Keratinocyte (primary cell): ENCODE data around the gene SLC7A14. TPM values are rescaled to one million over a fixed set of nuclear protein-coding genes. Genes with fewer than 3 reads are reported as not detected.

ENCODE experiments used
- DNase-seq: peaks from one replicate; pipeline ENCODE4 v3.0.0-alpha.2; 2011; ENCODE audit warnings: low read depth, missing footprints, low spot score
- FAIRE-seq: peaks from 2 replicates; lab custom pipeline; 2011; peaks lifted over from hg19 to GRCh38; lab: Jason Lieb, UNC
- H2AFZ ChIP-seq: 2 replicates; pipeline ENCODE4 v1.6.0; 2012; ENCODE audit warnings: low read length, control low read depth, inconsistent platforms; ENCODE audit not compliant: control insufficient read depth
- H3K27ac ChIP-seq: 2 replicates; pipeline ENCODE4 v1.5.1; 2011; ENCODE audit warnings: low read length; ENCODE audit not compliant: control insufficient read depth, insufficient read depth
- H3K27me3 ChIP-seq: 3 replicates; pipeline ENCODE4 v1.6.0; 2011; ENCODE audit warnings: low read length; ENCODE audit not compliant: control insufficient read depth, insufficient read depth; ENCODE audit errors: extremely low read depth
- H3K36me3 ChIP-seq, 2 experiments: 2 replicates in 1 of 2; 3 replicates in 1 of 2; pipeline ENCODE4 v1.5.1; 2011; ENCODE audit warnings: low read length in 2 of 2, mild to moderate bottlenecking in 1 of 2; ENCODE audit not compliant: control insufficient read depth in 2 of 2, insufficient read depth in 2 of 2; ENCODE audit errors: extremely low read depth in 1 of 2
- H3K4me1 ChIP-seq: 3 replicates; pipeline ENCODE4 v1.5.1; 2011; ENCODE audit warnings: low read length; ENCODE audit not compliant: control insufficient read depth, insufficient read depth; ENCODE audit errors: extremely low read depth
- H3K4me2 ChIP-seq: 3 replicates; pipeline ENCODE4 v1.6.0; 2011; ENCODE audit warnings: low read depth, low read length; ENCODE audit not compliant: control insufficient read depth, insufficient read depth; ENCODE audit errors: extremely low read depth
- H3K4me3 ChIP-seq, 3 experiments: fragments of 200-600 bp in 1 of 3; sonication (generic) in 1 of 3; 2 replicates in 2 of 3; 3 replicates in 1 of 3; pipeline ENCODE4 v1.5.1; 2011 to 2016; ENCODE audit warnings: low read length in 3 of 3, mild to moderate bottlenecking in 3 of 3, control low read depth in 2 of 3, inconsistent platforms in 1 of 3, low read depth in 1 of 3, mixed read lengths in 1 of 3, mixed run types in 1 of 3, moderate library complexity in 1 of 3; ENCODE audit not compliant: control insufficient read depth in 2 of 3, insufficient read depth in 2 of 3; ENCODE audit errors: extremely low read depth in 1 of 3
- H3K79me2 ChIP-seq: 2 replicates; pipeline ENCODE4 v1.6.0; 2012; ENCODE audit warnings: low read length; ENCODE audit not compliant: control insufficient read depth, insufficient read depth
- H3K9ac ChIP-seq: 3 replicates; pipeline ENCODE4 v1.6.0; 2011; ENCODE audit warnings: low read length; ENCODE audit not compliant: control insufficient read depth, insufficient read depth; ENCODE audit errors: extremely low read depth
- H3K9me1 ChIP-seq: 3 replicates; pipeline ENCODE4 v1.6.0; 2011; ENCODE audit warnings: low read length; ENCODE audit not compliant: control insufficient read depth, insufficient read depth; ENCODE audit errors: extremely low read depth
- H3K9me3 ChIP-seq: 2 replicates; pipeline ENCODE4 v1.5.1; 2012; ENCODE audit warnings: low read depth, low read length; ENCODE audit not compliant: control insufficient read depth
- H4K20me1 ChIP-seq: 3 replicates; pipeline ENCODE4 v1.6.0; 2011; ENCODE audit warnings: low read length; ENCODE audit not compliant: control insufficient read depth, insufficient read depth; ENCODE audit errors: extremely low read depth
- EZH2 ChIP-seq: IDR thresholded peaks from one replicate; pipeline ENCODE4 v1.6.1; 2012; ENCODE audit warnings: inconsistent platforms, mild to moderate bottlenecking, low read length, moderate library complexity
- dilution Hi-C: fragments of 300-500 bp; cut with MboI; formaldehyde crosslinking; loops from one replicate; pipeline ENCODE4 v1.7.0; 2020; ENCODE audit warnings: low sequenced_read_pairs; ENCODE audit not compliant: extremely low pct_ligation_motif_present
- polyA plus RNA-seq, 5 experiments: library from polyadenylated mRNA; depleted of rRNA in 3 of 5; stranded (reverse) in 3 of 5; stranded (forward) in 1 of 5; unstranded in 1 of 5; fragments of >200 nt; gene quantifications; 1 replicate in 1 of 5; 2 replicates in 3 of 5; 3 replicates in 1 of 5; pipeline versions ENCODE4 v1.2.1 to v1.2.3, GENCODE V29; 2011 to 2012; ENCODE audit warnings: missing spikeins in 2 of 5, low read depth in 1 of 5, low replicate concordance in 1 of 5
- TF ChIP-seq, protein P1 (sequence below), 3 experiments: IDR thresholded peaks in 1 of 3; conservative IDR thresholded peaks in 1 of 3; optimal IDR thresholded peaks in 1 of 3; 2 replicates in 2 of 3; 3 replicates in 1 of 3; pipeline versions ENCODE3 to v1.5.1; 2011; ENCODE audit warnings: low read length in 3 of 3, mild to moderate bottlenecking in 3 of 3, moderate library complexity in 2 of 3, control low read depth in 1 of 3, inconsistent platforms in 1 of 3; ENCODE audit not compliant: insufficient read depth in 2 of 3; ENCODE audit errors: extremely low read depth in 1 of 3

SLC7A14 gene
- polyA plus RNA-seq, 1 donor (not counting 4 experiments of a cell fraction or from before 2014, with no cell fraction given): not detected

DNA sequence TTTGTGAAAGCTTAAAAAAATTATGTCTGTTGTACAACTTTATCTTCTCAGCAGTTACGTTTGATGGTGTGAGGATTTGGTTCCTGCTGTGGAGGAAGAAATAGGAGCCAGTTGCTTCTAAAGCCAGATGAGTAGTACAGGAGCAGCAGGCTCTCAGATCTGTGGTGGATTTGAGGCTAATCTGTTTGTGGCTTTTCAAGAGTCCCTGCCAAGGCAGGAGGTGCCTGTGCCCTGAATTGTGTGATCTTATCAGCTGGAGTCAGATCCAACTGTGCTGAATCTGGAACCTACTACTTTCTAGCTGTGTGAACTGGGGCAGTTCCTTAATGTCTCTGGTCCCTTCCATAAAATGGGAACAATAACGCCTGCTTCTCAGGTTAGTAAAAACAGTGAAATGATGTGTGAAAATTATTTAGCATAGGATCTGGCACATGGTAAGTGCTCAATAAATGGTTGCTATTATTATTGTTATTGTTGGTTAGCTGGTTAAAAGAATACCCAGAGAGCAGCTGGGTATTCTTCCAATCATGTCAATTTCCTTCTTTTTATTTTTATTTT lies 159.6 kb downstream of the SLC7A14 start:
- Histone ChIP-seq H3K9me1 (no peaks in the 10 kb centered on the region), H3K79me2 (no peaks in the 10 kb centered on the region), H3K27ac (no peak overlapping the region), H3K9me3 (no peaks in the 10 kb centered on the region), H3K9ac (no peak overlapping the region), H3K4me1 (no peaks in the 10 kb centered on the region), H3K4me3 (no peak overlapping the region), H3K36me3 (no peaks in the 10 kb centered on the region), H4K20me1 (no peaks in the 10 kb centered on the region), H2AFZ (no peak overlapping the region), H3K4me2 (no peak overlapping the region), H3K27me3 (no peaks in the 10 kb centered on the region)
- FAIRE-seq: no peak
- no peak for DNase-seq
- dilution Hi-C loops: loop anchor here (10.0 kb wide), 1 partner anchor 428 kb away; no protein-coding TSS in a partner anchor
- TF ChIP-seq, protein P1, sequence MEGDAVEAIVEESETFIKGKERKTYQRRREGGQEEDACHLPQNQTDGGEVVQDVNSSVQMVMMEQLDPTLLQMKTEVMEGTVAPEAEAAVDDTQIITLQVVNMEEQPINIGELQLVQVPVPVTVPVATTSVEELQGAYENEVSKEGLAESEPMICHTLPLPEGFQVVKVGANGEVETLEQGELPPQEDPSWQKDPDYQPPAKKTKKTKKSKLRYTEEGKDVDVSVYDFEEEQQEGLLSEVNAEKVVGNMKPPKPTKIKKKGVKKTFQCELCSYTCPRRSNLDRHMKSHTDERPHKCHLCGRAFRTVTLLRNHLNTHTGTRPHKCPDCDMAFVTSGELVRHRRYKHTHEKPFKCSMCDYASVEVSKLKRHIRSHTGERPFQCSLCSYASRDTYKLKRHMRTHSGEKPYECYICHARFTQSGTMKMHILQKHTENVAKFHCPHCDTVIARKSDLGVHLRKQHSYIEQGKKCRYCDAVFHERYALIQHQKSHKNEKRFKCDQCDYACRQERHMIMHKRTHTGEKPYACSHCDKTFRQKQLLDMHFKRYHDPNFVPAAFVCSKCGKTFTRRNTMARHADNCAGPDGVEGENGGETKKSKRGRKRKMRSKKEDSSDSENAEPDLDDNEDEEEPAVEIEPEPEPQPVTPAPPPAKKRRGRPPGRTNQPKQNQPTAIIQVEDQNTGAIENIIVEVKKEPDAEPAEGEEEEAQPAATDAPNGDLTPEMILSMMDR (optimal IDR thresholded peaks at IDR 0.05 in 1 of 3, IDR thresholded peaks at IDR 0.05 in 1 of 3, conservative IDR thresholded peaks at IDR 0.05 in 1 of 3; ENCODE audit: extremely low read depth in 1 of 3, insufficient read depth in 2 of 3, low read length in 3 of 3): no peak
- TF ChIP-seq EZH2: no peak

DNA sequence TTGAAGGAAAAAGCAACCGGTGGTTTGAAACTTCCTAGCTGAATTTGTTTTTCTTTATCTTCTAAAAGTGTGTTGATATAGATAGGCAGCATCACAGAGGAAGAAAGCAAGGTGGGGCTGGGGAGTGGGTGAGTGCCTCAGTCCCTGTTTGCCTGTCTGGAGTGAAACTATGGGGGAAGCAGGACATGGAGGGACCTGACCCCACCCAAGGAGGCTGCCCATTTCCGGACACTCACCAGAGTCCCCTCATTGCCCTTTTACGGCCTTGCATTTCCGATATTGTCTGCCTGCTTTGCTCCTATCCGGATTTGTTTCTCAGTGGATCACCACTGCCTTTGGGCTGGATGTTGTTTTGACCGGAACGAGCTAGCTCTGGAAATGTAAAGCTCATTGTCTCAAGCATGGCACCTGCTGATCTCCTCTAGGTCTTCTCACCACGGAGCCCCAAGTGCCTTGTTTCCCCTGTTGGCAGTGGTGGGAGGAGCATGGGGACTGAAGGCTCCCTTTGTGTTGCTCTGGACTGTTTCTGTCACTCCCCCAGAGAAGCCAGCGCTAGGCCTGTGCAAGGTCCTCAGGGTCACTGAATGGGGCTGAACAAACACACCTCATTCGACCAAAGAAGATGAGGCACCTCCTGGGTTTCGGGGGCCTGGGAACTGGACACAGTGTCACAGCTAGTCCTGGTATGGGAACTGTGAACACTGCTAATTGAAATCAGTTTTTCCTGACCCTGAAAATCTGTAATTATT lies 160.2 kb downstream of the SLC7A14 start:
- H3K9ac ChIP-seq: no peak overlapping the region
- no peaks in the 10 kb centered on the region for H3K36me3 ChIP-seq
- no peaks in the 10 kb centered on the region for H4K20me1 ChIP-seq
- TF ChIP-seq, protein P1 (optimal IDR thresholded peaks at IDR 0.05 in 1 of 3, IDR thresholded peaks at IDR 0.05 in 1 of 3, conservative IDR thresholded peaks at IDR 0.05 in 1 of 3; ENCODE audit: extremely low read depth in 1 of 3, insufficient read depth in 2 of 3, low read length in 3 of 3): no peak
- TF ChIP-seq EZH2: no peak
- DNase-seq (no peak), FAIRE-seq (no peak)
- H3K9me1 ChIP-seq: no peaks in the 10 kb centered on the region
- H3K4me1 ChIP-seq: no peaks in the 10 kb centered on the region
- no peaks in the 10 kb centered on the region for H3K79me2 ChIP-seq
- H3K4me2 ChIP-seq: no peak overlapping the region
- no peak overlapping the region for H3K27ac ChIP-seq
- dilution Hi-C loops: loop anchor here (10.0 kb wide), 1 partner anchor 429 kb away; no protein-coding TSS in a partner anchor
- no peak overlapping the region for H3K4me3 ChIP-seq
- H3K27me3 ChIP-seq: no peaks in the 10 kb centered on the region
- H3K9me3 ChIP-seq: no peaks in the 10 kb centered on the region
- H2AFZ ChIP-seq: no peak overlapping the region
